ENCODE measurements around the gene SETD3.
"Not testable (repeated sequence)": the region's sequence is repeated elsewhere in the genome, so short reads cannot be mapped to it uniquely, and the experiment has no call there.

The SETD3 gene

DNA sequence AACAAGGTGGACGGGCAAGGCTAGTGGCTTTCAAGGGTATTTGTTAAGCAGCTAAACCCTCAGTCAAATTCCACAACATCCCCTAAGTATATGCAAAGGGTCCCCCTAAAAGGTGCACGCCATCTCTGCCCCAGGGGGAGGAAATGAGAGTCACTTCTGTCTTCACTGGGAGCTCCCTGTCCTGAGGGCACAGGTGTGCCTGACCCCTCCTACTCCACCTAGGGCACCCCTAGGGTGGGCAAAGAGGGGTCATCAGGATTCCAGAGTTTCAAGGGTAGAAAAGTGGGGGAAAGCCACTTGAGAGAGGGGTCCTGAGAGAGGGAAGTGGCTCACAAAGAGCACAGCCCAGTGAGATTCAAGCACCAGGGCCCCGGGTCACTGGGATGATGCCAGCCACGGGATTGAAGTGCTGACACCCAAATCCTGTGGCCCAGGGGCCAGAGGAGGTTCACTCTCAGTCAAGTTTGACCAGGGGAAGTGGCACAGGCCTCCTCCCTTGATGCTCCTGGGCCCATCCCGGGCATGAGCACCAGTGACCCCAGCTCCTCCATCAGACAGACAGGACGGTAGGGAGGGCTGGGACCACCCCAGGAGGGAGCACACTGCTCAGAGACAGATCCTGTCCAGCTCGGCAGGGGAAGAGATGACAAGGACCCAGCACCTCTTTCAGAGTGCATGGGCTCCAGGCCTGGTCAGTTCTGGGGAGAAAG, 126.3 kb downstream of the SETD3 start:
- no peak for DNase-seq

DNA sequence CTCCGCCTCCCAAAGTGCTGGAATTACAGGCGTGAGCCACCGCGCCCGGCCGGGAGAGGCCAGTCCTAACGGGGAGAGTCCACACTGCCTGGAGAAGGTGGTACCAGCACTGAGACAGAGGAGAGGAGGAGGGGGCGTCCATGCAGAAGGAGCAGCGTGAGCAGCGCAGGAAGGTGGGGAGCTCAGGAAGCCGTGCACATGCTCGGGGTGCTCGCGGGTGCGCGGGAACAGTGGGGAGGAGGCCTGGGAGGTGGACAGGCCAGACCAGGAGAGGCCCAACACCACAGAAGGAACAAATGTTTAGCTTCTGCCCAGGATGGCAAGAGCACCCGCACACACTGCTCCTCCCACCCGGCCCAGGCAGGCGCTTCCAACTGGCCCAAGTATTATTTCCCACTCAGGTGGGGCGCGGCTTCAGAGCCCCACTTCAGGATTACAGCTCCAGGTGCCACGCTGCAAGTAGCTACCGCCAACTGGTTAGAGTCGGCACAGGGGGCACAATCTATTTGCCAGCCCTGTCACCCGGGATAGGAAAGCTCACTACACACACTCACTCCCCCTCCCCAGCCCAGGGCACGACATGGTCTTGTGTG, 127.9 kb downstream of the SETD3 start:
- DNase-seq = no peak

DNA sequence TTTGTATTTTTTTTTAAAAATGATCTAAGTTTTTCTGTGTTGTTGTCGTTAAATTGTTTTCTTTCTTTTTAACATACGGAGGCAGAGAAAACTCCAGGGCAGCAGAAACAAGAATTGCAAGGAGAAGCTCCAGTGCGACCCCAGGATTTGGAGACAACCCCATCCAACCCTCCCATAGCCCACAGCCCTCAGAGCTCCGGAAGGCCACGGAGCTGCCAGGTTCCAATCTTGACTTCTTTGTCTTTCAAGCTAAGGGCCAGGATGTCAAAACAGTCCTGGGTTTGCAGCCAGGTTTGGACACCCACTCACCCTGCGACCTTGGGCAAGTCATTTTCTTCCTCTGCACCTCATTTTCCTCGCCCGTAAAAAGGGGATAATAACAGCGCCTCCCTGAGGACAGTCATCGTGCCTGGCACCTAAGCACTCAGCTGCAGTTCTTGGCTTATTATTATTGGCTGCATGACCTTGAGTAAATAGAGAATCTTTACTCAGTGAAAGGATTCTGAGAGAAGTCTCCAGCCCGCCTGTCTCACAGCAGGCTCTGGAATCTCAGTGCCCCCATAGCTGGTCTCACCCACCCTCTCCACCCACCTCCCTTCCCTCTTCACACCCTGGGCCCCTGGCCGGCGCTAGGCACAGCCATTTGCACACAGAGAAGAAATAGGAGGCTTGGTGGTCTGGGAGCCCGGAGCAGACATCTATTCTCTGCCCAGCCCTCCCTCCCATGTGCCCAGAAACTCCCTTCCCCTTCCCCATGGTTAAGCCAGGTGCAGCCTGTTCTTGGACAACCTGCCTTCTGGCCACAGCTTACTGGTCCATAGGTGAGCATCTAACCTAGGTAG, 129.3 kb downstream of the SETD3 start:
- no peak for DNase-seq

DNA sequence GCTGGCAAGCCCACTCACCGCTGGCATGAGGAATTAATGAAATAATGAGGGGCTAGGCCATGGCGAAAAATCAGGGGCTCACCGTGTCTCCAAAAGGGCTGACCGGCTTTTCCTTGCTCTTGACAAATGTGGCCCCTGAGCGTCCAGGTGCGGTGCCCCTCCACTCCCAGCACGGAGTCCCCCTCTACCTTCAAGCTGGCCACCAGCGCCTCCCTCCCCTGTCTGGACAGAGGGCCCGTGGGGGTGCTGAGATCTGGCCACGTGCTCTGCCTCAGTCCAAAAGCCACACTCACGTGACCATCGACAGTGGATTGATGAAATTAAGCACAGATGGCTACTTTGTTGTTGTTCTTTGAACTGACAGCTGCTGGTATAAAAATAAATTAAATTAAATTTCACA, 129.9 kb downstream of the SETD3 start:
- DNase-seq = no peak

DNA sequence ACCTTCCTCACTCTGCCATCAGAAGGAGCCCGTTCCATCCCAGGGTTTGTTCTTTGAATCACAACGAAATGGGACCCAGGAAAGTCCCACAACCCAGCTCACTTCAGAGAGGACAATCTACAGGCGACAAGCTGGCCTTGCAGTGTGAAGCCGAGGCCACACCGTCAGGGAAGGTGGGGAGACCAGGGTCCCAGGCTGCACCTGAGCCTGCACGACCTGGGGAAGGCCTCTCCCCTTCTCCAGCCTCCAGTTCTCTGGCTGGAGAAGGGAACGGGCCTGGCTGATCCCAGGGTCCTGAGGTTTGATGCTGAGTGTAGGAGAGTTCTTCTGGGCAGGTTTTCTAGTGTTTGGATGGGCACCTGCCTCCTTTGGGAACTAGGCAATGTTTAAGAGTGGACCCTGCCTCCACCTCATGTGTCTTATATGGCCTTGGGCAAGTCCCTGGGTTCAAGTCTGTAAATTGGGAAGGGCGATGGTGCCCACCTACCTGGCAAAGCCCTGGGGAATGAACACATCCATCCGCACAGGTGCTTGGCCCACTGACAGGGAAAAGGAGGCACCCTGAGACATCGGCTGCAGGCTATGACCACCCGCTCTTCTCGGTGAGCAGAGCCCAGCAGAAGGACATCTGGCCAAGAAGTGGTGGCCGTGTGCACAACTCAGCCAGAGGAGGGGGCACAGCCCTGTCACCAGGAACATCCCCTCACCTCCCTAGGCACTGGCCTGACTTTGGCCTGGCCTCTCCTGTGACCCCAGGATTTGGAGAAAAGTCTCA, 130.8 kb downstream of the SETD3 start:
- DNase-seq = no peak

DNA sequence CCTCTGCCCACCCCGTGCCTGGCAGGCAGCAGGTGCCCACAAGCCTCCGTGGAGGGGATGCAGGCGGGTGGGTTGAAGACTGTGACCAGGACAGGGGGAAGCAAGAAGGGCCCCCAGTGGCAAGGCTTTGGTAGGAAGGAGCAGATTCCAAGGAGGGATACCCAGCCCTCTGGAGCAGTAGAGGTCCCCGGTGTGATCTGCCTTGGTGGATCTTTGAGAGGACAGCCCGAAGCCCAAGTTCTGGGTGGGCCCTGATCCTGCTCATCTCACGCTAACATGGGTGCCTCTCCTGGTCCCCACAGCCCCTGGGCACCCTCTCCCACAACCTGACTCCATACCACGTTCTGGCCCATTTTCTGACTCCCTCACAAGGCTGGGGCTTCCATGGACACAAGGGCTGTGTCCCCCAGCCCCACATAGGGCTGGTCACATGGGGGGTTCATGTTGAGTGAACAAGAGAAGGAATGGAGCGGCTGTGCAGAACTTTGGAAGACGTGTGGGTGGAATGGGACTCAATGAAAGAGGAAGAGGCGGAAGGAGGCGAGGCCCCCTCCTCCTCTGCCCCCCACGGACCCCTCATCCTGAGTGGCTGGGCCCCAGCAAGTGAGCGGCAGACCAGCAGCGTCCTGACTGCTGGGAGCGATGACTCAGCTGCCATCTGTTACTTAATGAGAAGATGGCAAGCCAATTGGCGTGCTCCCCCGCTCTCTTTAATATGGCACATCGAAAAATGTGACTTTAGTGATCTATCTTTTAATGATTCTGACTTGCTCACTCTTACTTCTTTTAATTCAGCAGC, 131.6 kb downstream of the SETD3 start:
- DNase-seq = peak; percentile 45

DNA sequence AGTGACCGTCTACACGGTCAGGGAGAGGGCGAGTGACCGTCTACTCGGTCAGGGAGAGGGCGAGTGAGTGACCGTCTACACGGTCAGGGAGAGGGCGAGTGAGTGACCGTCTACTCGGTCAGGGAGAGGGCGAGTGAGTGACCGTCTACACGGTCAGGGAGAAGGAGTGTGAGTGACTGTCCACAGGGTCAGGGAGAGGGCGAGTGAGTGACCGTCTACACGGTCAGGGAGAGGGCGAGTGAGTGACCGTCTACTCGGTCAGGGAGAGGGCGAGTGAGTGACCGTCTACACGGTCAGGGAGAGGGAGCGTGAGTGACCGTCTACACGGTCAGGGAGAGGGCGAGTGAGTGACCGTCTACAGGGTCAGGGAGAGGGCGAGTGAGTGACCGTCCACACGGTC, 132.4 kb downstream of the SETD3 start:
- DNase-seq = not testable (repeated sequence)
